Measurements from ENCODE around the gene SERPINA9. TPM values are rescaled to one million over a fixed set of nuclear protein-coding genes. Genes with fewer than 3 reads are reported as not detected.

The SERPINA9 gene
- total and polyA plus RNA-seq, 2 experiments from 2014 or later: not detected

DNA sequence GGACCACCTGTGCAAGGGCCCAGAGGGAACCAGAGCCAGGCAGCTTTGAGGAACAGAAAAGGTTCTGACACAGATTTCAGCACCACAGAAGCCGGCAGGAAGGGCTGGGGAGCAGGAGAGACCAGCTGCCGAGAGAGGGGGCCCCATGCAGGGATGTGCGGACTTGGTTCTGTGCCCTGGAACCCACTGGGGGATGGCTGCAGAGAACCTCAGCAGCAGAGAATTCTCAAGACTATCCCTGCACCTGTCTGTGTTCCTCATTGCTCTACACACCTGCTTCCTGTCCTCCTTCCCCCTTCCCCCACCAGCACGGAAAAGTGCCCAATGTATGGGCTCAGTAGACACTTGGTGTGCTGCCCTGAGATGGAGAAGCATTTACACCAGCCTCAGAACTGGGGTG lies 3.2 kb downstream of the SERPINA9 start:
- DNase-seq (ENCODE audit: low read depth in 1 of 2, low spot score in 1 of 2): no peak
- Histone ChIP-seq H3K27ac (no peak overlapping the region), H3K9me3 (ENCODE audit: low read depth) (no peaks in the 10 kb centered on the region), H3K27me3 (no peaks in the 10 kb centered on the region), H3K36me3 (no peaks in the 10 kb centered on the region), H3K4me1 (ENCODE audit: low read depth) (no peaks in the 10 kb centered on the region), H3K4me3 (no peak overlapping the region)
- TF ChIP-seq, protein P1, sequence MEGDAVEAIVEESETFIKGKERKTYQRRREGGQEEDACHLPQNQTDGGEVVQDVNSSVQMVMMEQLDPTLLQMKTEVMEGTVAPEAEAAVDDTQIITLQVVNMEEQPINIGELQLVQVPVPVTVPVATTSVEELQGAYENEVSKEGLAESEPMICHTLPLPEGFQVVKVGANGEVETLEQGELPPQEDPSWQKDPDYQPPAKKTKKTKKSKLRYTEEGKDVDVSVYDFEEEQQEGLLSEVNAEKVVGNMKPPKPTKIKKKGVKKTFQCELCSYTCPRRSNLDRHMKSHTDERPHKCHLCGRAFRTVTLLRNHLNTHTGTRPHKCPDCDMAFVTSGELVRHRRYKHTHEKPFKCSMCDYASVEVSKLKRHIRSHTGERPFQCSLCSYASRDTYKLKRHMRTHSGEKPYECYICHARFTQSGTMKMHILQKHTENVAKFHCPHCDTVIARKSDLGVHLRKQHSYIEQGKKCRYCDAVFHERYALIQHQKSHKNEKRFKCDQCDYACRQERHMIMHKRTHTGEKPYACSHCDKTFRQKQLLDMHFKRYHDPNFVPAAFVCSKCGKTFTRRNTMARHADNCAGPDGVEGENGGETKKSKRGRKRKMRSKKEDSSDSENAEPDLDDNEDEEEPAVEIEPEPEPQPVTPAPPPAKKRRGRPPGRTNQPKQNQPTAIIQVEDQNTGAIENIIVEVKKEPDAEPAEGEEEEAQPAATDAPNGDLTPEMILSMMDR (IDR thresholded peaks at IDR 0.05; ENCODE audit: low read depth, low read length): no peak

GRCh38 chr14:94471045-94471444 lies 5.0 kb downstream of the SERPINA9 start:
- TF ChIP-seq, protein P1 (IDR thresholded peaks at IDR 0.05; ENCODE audit: low read depth, low read length): no peak

GRCh38 chr14:94470311-94470710 lies 5.7 kb downstream of the SERPINA9 start:
- Histone ChIP-seq H3K4me1 (ENCODE audit: low read depth) (no peaks in the 10 kb centered on the region), H3K4me3 (no peak overlapping the region), H3K27ac (no peak overlapping the region), H3K36me3 (no peaks in the 10 kb centered on the region), H3K27me3 (no peaks in the 10 kb centered on the region), H3K9me3 (ENCODE audit: low read depth) (no peaks in the 10 kb centered on the region)
- no peak for DNase-seq (ENCODE audit: low read depth in 1 of 2, low spot score in 1 of 2)
- TF ChIP-seq, protein P1 (IDR thresholded peaks at IDR 0.05; ENCODE audit: low read depth, low read length): no peak

More at GRCh38 chr14:94471045-94471444, 5.0 kb downstream of the SERPINA9 start:
- Histone ChIP-seq H3K9me3 (ENCODE audit: low read depth) (no peaks in the 10 kb centered on the region), H3K4me3 (no peak overlapping the region), H3K36me3 (no peaks in the 10 kb centered on the region), H3K27me3 (no peaks in the 10 kb centered on the region), H3K27ac (no peak overlapping the region), H3K4me1 (ENCODE audit: low read depth) (no peaks in the 10 kb centered on the region)
- DNase-seq (ENCODE audit: low read depth in 1 of 2, low spot score in 1 of 2): no peak

DNA sequence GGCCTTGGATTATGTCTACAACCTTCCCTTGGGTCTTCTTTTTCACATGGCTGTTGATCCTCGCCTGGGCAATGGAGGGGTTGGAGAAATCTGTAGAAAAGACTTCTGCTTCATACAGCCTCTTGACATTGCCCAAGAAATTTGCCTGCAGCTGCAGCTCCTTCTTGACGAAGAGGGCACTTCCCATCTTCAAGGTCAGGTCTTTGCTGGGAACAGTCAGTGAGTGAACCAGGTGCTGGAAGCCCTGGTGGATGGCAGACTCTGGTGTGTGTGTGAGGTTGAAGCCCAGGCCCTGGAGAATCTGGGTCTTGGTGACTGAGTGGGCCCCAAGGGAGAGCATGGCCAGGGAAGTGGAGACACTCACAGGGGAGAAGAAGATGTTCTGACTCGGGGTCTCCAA lies 6.7 kb downstream of the SERPINA9 start:
- TF ChIP-seq, protein P1 (IDR thresholded peaks at IDR 0.05; ENCODE audit: low read depth, low read length): no peak
- no peaks in the 10 kb centered on the region for H3K36me3 ChIP-seq
- no peak overlapping the region for H3K4me3 ChIP-seq
- DNase-seq (ENCODE audit: low read depth in 1 of 2, low spot score in 1 of 2): no peak
- no peak overlapping the region for H3K27ac ChIP-seq
- H3K4me1 ChIP-seq (ENCODE audit: low read depth): no peaks in the 10 kb centered on the region
- no peaks in the 10 kb centered on the region for H3K9me3 ChIP-seq (ENCODE audit: low read depth)
- no peaks in the 10 kb centered on the region for H3K27me3 ChIP-seq

DNA sequence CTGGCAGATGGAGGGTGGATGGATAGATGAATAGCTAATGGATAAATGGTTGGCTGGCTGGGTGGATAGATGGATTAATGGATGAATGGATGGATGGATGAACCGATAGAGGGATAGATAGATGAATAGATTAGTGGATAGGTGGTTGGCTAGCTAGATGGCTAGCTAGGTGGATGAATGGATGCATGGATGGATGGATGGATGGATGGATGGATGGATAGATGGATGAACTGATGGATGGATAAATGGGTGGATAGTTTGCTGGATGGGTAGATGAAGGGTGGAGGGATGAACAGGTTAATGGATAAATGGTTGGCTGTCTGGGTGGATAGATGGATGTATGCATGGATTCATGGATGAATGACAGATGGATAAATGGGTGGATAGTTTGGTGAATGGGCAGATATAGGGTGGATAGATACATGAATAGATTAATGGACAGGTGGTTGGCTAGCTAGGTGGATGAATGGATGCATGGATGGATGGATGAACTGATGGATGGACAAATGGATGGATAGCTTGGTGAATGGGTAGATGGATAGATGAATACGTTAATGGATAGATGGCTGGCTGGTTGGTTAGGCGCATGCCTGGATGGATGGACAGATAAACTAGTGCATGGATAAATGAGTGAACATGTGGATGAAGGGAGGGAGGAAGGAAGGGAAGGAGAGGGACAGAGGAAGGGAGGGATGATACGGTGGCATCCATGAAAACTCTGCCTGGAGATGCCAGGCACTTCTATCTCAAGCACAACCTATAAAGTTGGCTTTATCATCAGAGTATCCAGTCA lies 8.1 kb downstream of the SERPINA9 start:
- no peak for DNase-seq (ENCODE audit: low read depth in 1 of 2, low spot score in 1 of 2)
- TF ChIP-seq, protein P1 (IDR thresholded peaks at IDR 0.05; ENCODE audit: low read depth, low read length): no peak
- H3K27me3 ChIP-seq: no peaks in the 10 kb centered on the region

More for the DNA sequence above, 8.1 kb downstream of the SERPINA9 start:
- Histone ChIP-seq H3K36me3 (no peaks in the 10 kb centered on the region), H3K9me3 (ENCODE audit: low read depth) (no peaks in the 10 kb centered on the region), H3K27ac (no peak overlapping the region), H3K4me1 (ENCODE audit: low read depth) (no peaks in the 10 kb centered on the region), H3K4me3 (no peak overlapping the region)
